T47D (cell line): ENCODE measurements around the gene C1QTNF12.

Experiments
- DNase-seq, 2 experiments: peaks; one replicate each; pipeline versions ENCODE4 v3.0.0 to v3.0.0-alpha.2; 2011 to 2012; ENCODE audit warnings: low read depth in 1 of 2, low spot score in 1 of 2
- JUND ChIP-seq: IDR thresholded peaks from 2 replicates; pipeline ENCODE4 v1.6.1; 2012; ENCODE audit warnings: low read depth
- in situ Hi-C: cut with HindIII; loops from 2 replicates; pipeline ENCODE4 v1.10.0; 2016; ENCODE audit warnings: low sequenced_read_pairs, low pct_unique_long_range_greater_than_20kb

The C1QTNF12 gene

DNA sequence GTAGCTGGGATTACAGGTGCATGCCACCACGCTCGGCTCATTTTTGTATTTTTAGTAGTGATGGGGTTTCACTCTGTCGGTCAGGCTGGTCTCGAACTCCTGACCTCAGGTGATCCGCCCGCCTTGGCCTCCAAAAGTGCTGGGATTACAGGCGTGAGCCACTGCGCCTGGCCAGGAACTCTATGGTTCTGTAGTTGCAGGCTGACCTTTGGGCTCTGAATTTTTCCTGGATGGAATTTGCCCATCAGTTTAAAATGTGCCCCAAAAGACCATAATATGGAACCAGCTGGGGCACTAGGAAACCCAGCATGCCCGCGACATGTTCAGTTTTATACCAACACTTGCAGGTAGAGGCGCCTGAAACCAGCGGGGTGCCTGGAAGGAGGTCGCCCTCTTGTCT is 32.1 kb upstream of the C1QTNF12 start:
- no peak for TF ChIP-seq JUND
- DNase-seq: no peak
- in situ Hi-C loops: no loop called here

DNA sequence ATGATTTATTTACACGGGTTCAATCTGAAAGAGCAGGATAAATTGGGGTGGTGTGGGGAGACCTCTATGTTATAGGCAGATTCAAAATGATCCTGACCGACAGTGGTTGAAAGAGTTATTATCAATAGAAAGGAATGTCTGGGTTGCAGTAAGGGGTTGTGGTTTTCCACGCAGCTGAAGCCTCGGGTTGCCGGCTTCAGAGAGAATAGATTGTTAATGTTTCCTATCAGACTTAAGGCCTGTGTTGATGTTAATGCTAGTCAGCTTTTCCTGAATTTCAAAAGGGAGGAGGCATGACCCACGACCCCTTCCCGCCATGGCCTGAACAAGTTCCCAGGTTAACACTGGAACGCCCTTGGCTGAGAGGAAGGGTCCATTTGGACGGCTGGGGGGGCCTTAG is 29.3 kb upstream of the C1QTNF12 start:
- no peak for DNase-seq
- TF ChIP-seq JUND: no peak
- in situ Hi-C loops: no loop called here

DNA sequence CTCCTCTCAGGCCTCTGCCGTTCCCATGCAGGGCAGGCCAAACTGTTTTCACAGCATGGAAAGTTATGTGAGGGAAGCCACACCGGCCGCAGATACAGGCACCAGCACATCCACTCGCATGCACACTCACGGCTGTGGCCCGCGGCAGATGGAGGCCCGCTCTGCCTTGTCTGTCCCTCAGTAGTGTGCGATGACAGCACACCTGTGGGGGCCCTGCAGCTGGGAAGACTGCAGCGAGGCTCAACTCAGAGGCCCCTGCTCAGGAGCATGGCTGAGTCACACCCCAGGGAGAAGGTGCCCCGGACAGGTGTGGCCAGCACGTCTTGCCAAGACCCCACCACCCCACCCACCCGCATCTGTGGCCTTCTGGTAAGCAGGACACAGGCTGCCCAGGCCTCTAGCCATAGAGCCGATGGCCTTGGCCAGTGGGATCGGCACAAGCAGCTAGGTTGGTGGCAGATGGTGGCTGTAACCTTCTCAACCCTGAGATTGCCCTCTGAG is 28.5 kb upstream of the C1QTNF12 start:
- in situ Hi-C loops: no loop called here
- no peak for DNase-seq
- no peak for TF ChIP-seq JUND

DNA sequence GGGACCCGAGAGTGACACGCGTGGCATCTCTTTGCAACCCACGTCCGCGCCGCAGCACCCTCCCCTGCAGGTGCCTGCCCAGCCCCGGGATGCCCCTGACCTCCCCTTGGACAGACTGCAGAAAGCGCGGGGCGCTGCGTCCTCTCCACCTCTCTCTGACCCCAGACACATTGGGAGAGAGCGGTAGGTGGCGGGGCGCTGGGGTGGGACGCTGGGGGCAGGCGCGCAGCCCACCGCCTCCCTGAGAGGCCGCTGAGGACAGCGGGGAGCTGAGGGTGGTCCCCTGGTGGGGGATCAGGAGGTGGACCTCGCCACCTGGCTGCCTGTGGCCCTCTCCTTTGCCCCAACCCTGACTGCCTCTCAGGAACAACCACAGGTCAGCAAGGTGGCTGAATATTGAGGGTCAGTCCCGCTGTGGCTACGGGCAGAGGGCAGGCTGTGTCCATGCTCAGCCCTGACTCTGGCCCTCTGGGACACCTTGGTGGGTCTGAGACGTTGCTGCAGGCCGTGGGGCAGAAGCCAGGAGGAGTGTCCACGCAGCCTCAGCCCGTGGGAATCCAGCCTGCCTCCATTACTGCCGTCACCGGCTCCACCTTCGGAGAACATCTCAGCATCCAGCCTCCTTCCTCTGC is 27.9 kb upstream of the C1QTNF12 start:
- no peak for TF ChIP-seq JUND
- no peak for DNase-seq
- in situ Hi-C loops: no loop called here

DNA sequence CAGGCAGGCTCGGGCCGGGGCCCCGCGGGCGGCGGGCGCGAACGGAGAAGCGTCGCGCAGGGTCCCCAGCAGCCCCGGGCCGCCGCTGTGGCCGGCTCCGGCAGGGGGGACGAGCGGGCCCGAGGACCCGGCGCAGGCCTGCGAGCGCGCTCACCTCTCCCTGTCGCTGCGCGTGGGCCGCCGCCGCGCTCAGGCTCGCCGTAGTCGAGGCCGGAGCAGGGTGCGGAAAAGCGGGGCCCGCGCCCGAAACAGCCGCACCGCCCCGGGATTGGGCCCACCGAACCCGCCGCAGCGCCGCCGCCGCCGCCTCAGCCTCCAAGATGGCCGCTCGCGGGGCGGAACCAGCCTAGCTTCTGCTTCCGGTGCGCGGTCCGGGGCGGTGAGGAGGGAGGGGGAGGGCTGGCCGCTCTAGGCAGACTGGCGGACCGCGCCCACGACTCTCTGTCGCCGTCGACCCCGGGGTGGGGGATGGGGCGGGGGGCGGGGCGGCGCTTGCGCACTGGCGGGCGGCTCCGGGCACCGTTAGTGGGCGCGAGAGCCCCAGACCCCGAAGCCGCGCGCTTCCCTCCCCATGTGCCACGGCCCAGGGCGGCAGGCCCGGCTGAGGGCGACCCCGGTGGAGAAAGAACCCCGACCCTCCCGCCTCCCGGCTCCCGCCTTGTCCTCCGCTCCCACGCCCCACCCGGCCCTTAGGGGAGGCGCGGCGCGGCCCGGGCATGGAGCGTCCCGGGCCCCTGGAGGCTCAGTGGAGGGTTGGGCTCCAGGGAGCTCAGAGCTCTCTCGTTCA is 27.2 kb upstream of the C1QTNF12 start, which contains the start of gene UBE2J2:
TSS of gene UBE2J2 (minus strand) at position 343 of the 787 bp plus-strand sequence. CDS start 5,862 bp downstream, outside the sequence.
- DNase-seq: peak; percentile 83 to 88
- in situ Hi-C loops: no loop called here
- TF ChIP-seq JUND: no peak

DNA sequence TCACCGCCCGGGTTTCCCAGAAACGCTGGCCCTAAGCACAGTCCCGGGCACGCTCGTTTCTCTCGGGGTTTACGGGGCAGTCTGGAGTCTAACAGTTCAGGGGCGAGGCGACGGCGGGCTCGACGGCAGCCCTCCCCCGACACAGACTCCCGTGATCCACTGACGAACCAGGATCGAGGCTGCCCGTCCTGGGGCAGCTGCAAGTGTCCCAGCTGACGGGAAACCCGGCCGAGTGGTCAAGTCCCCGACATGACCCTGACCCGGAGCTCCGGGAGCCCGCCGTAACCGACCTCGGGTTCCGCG is 26.6 kb upstream of the C1QTNF12 start:
- in situ Hi-C loops: no loop called here
- TF ChIP-seq JUND: no peak
- no peak for DNase-seq

DNA sequence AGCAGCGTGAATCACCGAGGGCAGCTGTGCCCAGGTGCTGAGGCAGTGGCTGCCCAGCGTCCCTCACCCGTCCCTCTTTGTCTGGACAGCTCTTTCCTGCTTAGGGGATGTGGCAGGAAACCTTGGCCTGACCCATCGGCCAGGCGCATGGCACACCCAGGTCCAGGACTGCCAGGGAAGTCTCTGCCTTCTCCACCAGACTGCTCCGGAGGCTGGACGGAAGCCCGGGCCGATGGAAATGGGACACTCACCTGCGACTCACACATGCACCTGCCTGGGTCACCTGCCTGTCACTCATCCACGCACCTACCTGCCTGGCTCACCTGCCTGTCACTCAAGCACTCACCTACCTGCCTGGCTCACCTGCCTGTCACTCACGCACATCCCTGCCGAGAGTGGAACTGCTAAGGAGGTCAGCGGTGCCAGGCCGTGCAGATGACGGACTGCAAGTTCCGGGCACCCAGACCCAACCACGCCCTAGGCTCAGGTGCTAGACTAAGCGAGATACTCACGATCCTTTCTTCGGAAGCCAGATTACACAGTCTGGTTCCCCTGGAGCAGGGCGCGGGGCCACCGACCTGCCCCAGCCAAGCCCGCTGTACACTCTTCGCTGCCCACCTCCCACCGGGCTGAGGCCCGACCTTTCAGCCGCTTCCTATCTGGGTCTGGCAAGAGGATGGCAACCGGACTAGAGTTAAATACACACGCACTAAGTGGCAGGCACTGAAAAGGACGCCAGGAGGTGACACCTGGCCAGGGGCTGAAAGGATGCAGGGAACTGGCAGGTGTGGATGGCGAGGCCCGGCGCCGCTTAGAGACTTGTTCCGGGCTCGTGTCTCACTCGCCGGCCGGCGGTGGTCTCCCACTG is 26.1 kb upstream of the C1QTNF12 start:
- no peak for TF ChIP-seq JUND
- peak; percentile 91 to 93 for DNase-seq
- in situ Hi-C loops: no loop called here

DNA sequence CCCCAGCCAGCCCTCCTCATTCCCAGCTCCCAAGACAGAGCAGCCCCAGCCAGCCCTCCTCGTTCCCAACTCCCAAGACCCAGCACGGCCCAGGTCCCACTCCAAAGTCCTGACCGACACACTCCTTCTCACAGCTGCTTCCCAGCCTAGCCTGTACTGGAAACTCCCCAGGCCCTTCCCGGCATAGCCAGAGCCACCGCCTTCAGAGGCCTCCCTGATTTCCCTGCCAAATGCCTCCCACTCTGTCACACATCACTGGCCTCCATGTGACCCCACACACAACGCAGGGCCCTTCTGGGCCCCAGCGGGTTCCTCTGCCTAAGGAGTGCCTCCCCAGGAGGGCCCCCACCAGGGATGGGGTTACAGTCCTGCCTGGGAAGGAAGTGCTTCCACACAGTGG is 24.3 kb upstream of the C1QTNF12 start:
- in situ Hi-C loops: no loop called here
- TF ChIP-seq JUND: no peak
- DNase-seq: no peak

DNA sequence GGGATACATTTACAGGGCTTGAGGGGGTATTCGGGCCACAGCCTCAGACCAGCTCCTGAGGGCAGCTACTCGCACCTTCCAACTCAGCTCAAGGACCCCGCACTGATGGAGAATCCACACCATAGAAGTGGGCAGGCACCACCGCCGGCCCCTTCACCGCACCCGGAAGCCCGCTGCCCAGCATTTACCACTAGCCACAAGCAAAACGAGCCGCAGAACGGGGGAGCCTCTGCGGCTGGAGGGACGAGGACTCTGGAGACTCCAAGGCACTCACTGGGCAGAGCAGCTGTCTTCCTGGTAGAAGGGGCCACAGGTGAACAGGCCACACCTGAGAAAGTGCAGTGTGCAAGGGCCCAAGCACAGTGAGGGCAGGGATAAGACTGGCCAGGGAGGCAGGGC is 21.8 kb upstream of the C1QTNF12 start:
- DNase-seq: no peak
- no peak for TF ChIP-seq JUND
- in situ Hi-C loops: no loop called here

DNA sequence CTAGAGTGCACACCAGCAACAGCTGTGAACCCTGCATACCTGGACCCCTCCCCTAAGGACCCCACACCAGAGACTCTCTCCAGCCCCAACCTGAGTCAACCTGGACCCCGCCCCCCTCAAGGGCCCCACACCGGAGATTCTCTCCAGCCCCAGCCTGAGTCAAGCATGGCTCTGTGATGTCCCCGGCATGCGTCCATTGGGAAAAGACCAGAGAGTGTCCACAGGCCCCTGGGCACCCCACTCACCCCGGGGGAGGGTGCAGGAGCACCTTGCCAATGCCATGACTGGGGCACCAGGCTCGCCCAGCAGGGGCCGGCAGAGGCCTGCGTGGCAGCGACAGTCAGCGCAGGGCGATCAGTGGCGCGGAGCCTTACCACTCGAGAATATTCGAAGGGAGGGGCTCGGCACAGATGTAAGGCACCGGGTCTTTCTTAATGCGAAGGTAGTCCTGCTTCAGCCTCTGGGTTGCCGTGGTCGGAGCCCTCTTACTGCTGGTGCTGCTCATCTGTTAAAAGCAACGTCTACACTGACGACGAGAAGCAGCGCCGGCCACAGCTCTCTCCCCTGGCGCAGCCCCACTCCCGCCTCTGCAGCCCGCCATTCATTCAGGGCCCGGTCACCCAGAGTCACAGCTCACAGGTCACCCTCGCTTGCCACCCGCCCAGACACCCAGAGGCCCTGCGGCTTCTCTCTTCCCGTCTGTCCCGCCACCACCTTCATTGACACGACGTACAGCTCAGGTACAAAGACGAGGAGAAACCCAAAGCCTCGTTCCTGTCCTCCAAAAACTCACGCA is 21.2 kb upstream of the C1QTNF12 start:
- no peak for TF ChIP-seq JUND
- no peak for DNase-seq
- in situ Hi-C loops: no loop called here

DNA sequence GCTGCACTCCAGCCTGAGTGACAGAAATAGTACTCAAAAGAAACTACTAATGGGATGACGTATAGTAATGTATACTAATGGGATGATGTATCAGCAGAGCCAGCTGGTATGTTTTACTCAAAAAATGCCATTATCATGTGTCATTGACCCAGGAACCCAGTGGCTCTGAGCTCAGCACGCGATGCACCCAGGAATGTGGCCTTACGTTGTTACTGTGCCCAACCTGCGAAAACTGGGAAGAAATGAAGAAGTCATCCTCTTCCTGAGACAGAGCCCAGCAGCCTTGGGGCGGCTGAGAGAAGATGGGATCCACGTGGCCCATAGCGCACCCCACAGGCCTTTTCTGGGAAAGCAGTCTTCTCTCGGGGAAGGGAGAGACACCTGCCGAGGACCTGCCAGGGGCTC is 18.3 kb upstream of the C1QTNF12 start:
- in situ Hi-C loops: no loop called here
- no peak for TF ChIP-seq JUND
- no peak for DNase-seq

DNA sequence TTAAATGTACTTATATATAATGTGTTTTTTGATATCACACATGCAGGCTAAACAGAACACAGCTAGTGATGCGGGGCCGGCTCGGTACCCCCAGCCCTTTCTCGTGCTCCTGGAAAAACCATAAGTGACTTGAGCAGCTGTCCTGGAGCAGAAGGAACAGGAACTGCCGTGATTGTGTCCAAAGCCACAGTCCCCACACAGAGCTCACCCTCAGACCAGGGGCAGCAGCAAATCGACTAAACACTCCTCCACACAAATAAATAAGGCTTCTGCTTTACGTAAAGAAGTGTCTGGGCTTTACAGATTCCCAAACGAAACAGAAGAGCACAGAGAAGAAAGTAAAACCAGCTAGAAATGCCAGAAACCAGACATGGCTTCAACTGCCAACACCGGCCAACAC is 17.5 kb upstream of the C1QTNF12 start:
- in situ Hi-C loops: no loop called here

More for the DNA sequence above, 17.5 kb upstream of the C1QTNF12 start:
- TF ChIP-seq JUND: no peak
- DNase-seq: no peak
